Neural cell (in vitro differentiated cells): Measurements from ENCODE around the gene SNX6. TPM values are rescaled to one million over a fixed set of nuclear protein-coding genes. Genes with fewer than 3 reads are reported as not detected.
A peak's percentile ranks its signal among the peaks of the same experiment; 100 is the strongest.
"Not testable (repeated sequence)": the region's sequence is repeated elsewhere in the genome, so short reads cannot be mapped to it uniquely, and the experiment has no call there.

ENCODE experiments used
- H2AFZ ChIP-seq: fragments of 200-600, 300-800 bp; sonication (generic), shearing (Covaris generic); 2 replicates; pipeline ENCODE4 v1.6.0; 2014; ENCODE audit warnings: low read depth, mild to moderate bottlenecking, antibody characterized with exemption, low read length, moderate library complexity
- H3F3A ChIP-seq: fragments of 200-600 bp; shearing (Covaris generic); 2 replicates; pipeline ENCODE4 v1.6.1; 2016; ENCODE audit warnings: mild to moderate bottlenecking, moderate library complexity, mixed read lengths, antibody characterized with exemption, low read length; ENCODE audit not compliant: insufficient read depth, poor library complexity, severe bottlenecking
- H3K27ac ChIP-seq: fragments of 200-600, 300-800 bp; sonication (generic), shearing (Covaris generic); 2 replicates; pipeline ENCODE4 v1.5.1; 2014; ENCODE audit warnings: mild to moderate bottlenecking, low read length, moderate library complexity
- H3K27me3 ChIP-seq: fragments of 300-800, 200-600 bp; sonication (generic), shearing (Covaris generic); 2 replicates; pipeline ENCODE4 v1.6.0; 2014; ENCODE audit warnings: mild to moderate bottlenecking, low read depth, low read length, moderate library complexity; ENCODE audit not compliant: insufficient read depth
- H3K36me3 ChIP-seq: fragments of 300-800, 200-600 bp; sonication (generic), shearing (Covaris generic); 2 replicates; pipeline ENCODE4 v1.5.1; 2014; ENCODE audit warnings: mild to moderate bottlenecking, antibody characterized with exemption, low read length, moderate library complexity; ENCODE audit not compliant: insufficient read depth
- H3K4me2 ChIP-seq: fragments of 300-800, 200-600 bp; sonication (generic), shearing (Covaris generic); 2 replicates; pipeline ENCODE4 v1.6.0; 2014; ENCODE audit warnings: mild to moderate bottlenecking, low read length
- H3K4me3 ChIP-seq: fragments of 300-800, 200-600 bp; sonication (generic), shearing (Covaris generic); 2 replicates; pipeline ENCODE4 v1.5.1; 2014; ENCODE audit warnings: mild to moderate bottlenecking, low read length, moderate library complexity
- H3K79me2 ChIP-seq: fragments of 200-600 bp; shearing (Covaris generic); replicated peaks from 2 replicates; pipeline ENCODE4 v1.6.0; 2014; ENCODE audit warnings: mild to moderate bottlenecking, low read length, moderate library complexity; ENCODE audit not compliant: insufficient read depth
- H3K9ac ChIP-seq: fragments of 300-800, 200-600 bp; sonication (generic), shearing (Covaris generic); 2 replicates; pipeline ENCODE4 v1.6.1; 2016; ENCODE audit warnings: mild to moderate bottlenecking, low read length, mixed read lengths
- H3K9me2 ChIP-seq: fragments of 200-600 bp; shearing (Covaris generic); 2 replicates; pipeline ENCODE4 v1.6.1; 2016; ENCODE audit warnings: mild to moderate bottlenecking, low read length, mixed read lengths; ENCODE audit not compliant: insufficient read depth
- H3K9me3 ChIP-seq: fragments of 200-600, 300-800 bp; sonication (generic), shearing (Covaris generic); 2 replicates; pipeline ENCODE4 v1.6.1; 2016; ENCODE audit warnings: mild to moderate bottlenecking, mixed run types, low read length, moderate library complexity, mixed read lengths
- H4K20me1 ChIP-seq: fragments of 200-600 bp; shearing (Covaris generic); 2 replicates; pipeline ENCODE4 v1.6.1; 2016; ENCODE audit warnings: mild to moderate bottlenecking, mixed run types; ENCODE audit not compliant: insufficient read depth
- CTCF ChIP-seq: fragments of 450-650 bp; IDR thresholded peaks from 2 replicates; pipeline ENCODE4 v1.5.1; 2014; ENCODE audit warnings: antibody characterized with exemption, mild to moderate bottlenecking, moderate library complexity; ENCODE audit not compliant: poor library complexity, severe bottlenecking
- EP300 ChIP-seq: fragments of 450-650 bp; conservative IDR thresholded peaks from 2 replicates; pipeline ENCODE4 v1.6.1; 2014; ENCODE audit warnings: antibody characterized with exemption, mild to moderate bottlenecking, moderate library complexity; ENCODE audit not compliant: poor library complexity, severe bottlenecking
- EZH2 ChIP-seq: fragments of 200-600, 300-800 bp; shearing (Covaris generic), sonication (generic); IDR thresholded peaks from 2 replicates; pipeline ENCODE4 v1.6.1; 2014; ENCODE audit warnings: antibody characterized with exemption, low read length, borderline replicate concordance, mild to moderate bottlenecking; ENCODE audit not compliant: insufficient read depth, poor library complexity, severe bottlenecking
- MXI1 ChIP-seq: fragments of 450-650 bp; conservative IDR thresholded peaks from 2 replicates; pipeline ENCODE4 v1.6.1; 2014; ENCODE audit warnings: antibody characterized with exemption, mild to moderate bottlenecking; ENCODE audit not compliant: poor library complexity, severe bottlenecking
- POLR2AphosphoS5 ChIP-seq: IDR thresholded peaks from 2 replicates; pipeline ENCODE4 v1.6.1; 2012
- RAD21 ChIP-seq: fragments of 450-650 bp; conservative IDR thresholded peaks from 2 replicates; pipeline ENCODE4 v1.6.1; 2014; ENCODE audit warnings: antibody characterized with exemption, mild to moderate bottlenecking, moderate library complexity
- REST ChIP-seq: IDR thresholded peaks from 2 replicates; pipeline ENCODE4 v1.6.1; 2012; ENCODE audit warnings: borderline replicate concordance
- SMC3 ChIP-seq: fragments of 450-650 bp; conservative IDR thresholded peaks from 2 replicates; pipeline ENCODE4 v1.6.1; 2014; ENCODE audit warnings: antibody characterized with exemption, mild to moderate bottlenecking, moderate library complexity; ENCODE audit not compliant: poor library complexity
- TAF1 ChIP-seq: IDR thresholded peaks from 2 replicates; pipeline ENCODE4 v1.6.1; 2012; ENCODE audit warnings: low read depth
- polyA plus RNA-seq: library from polyadenylated mRNA; depleted of rRNA; stranded (reverse); fragments of >200 nt; gene quantifications from 2 replicates; pipeline ENCODE4 v1.2.3, GENCODE V29; 2014

Gene SNX6
- polyA plus RNA-seq, 1 donor from 2014 or later = 129 TPM

GRCh38 chr14:34548472-34548981, 81.4 kb downstream of the SNX6 start:
- no peaks in the 10 kb centered on the region for H3K9me2 ChIP-seq
- no peaks in the 10 kb centered on the region for H4K20me1 ChIP-seq
- H3K4me2 ChIP-seq = no peak overlapping the region
- H3K4me3 ChIP-seq = no peak overlapping the region
- TF ChIP-seq RAD21 (no peak), EZH2 (no peak), EP300 (no peak), SMC3 (no peak), CTCF (no peak), POLR2AphosphoS5 (no peak), REST (no peak), TAF1 (no peak), MXI1 (no peak)
- H3F3A ChIP-seq = no peaks in the 10 kb centered on the region
- H2AFZ ChIP-seq = no peak overlapping the region
- no peaks in the 10 kb centered on the region for H3K27me3 ChIP-seq
- H3K27ac ChIP-seq = no peak overlapping the region
- no peaks in the 10 kb centered on the region for H3K36me3 ChIP-seq
- no peaks in the 10 kb centered on the region for H3K9me3 ChIP-seq
- no peak overlapping the region for H3K9ac ChIP-seq
- H3K79me2 ChIP-seq = no peaks in the 10 kb centered on the region

GRCh38 chr14:34547136-34547520, 82.8 kb downstream of the SNX6 start:
- H3K27ac ChIP-seq, H3K79me2 ChIP-seq, H3K9me2 ChIP-seq, H3K27me3 ChIP-seq, H3K4me2 ChIP-seq, H4K20me1 ChIP-seq, H3K36me3 ChIP-seq, H3K9me3 ChIP-seq, H3K9ac ChIP-seq, H3F3A ChIP-seq, H2AFZ ChIP-seq, H3K4me3 ChIP-seq: not testable (repeated sequence)

GRCh38 chr14:34546272-34547135, 83.4 kb downstream of the SNX6 start:
- not testable (repeated sequence) for H3K9me3 ChIP-seq, H3K27ac ChIP-seq, H3K9me2 ChIP-seq

GRCh38 chr14:34540181-34541059, 89.5 kb downstream of the SNX6 start:
- Histone ChIP-seq H3K79me2 (peaks cover 36% of the 10 kb centered on the region), H3K9ac (peak overlapping the region; percentile 98), H3K27ac (peak overlapping the region; percentile 95), H3K4me3 (peak overlapping the region; percentile 98)
- H3F3A ChIP-seq, H3K9me3 ChIP-seq, H4K20me1 ChIP-seq, H3K9me2 ChIP-seq, H3K27me3 ChIP-seq, H2AFZ ChIP-seq, H3K36me3 ChIP-seq, H3K4me2 ChIP-seq: not testable (repeated sequence)

More at GRCh38 chr14:34546272-34547135, 83.4 kb downstream of the SNX6 start:
- H4K20me1 ChIP-seq, H3K4me2 ChIP-seq, H3K36me3 ChIP-seq, H2AFZ ChIP-seq, H3F3A ChIP-seq, H3K79me2 ChIP-seq, H3K4me3 ChIP-seq, H3K9ac ChIP-seq, H3K27me3 ChIP-seq: not testable (repeated sequence)
